SK-N-MC (cell line): Measurements from ENCODE around the gene C1QTNF1.

ENCODE experiments used
- EZH2 ChIP-seq: fragments of 200-600 bp; sonication (generic); IDR thresholded peaks from one replicate; pipeline ENCODE4 v1.6.1; 2017; ENCODE audit warnings: antibody characterized with exemption
- POLR2AphosphoS5 ChIP-seq: IDR thresholded peaks from 2 replicates; pipeline ENCODE4 v1.6.1; 2012; ENCODE audit warnings: mild to moderate bottlenecking, low read depth, low read length, borderline replicate concordance

DNA sequence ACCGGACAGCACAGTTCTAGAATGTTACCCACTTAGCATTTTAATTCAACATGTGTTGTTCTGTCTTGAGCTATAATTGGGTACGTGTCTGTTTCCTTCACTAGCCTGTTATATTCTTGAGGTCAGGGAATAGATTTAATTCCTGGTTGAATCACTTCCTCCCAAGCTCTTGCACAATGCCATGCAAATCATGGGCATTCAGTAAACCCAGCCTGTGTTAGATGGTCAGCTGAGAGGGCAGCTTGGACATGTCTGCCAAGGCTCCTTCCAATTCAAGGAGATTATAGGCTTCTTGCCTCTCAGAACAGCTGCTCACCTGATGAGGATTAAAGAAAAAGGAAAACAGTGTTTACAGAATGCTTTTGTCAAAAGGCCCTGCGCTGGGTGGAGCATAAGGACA is 12.6 kb downstream of the C1QTNF1 start:
- no peak for TF ChIP-seq EZH2
- no peak for TF ChIP-seq POLR2AphosphoS5
